HG03175 (cell line): ENCODE measurements around the gene TLR2.
"Not testable (repeated sequence)": the region's sequence is repeated elsewhere in the genome, so short reads cannot be mapped to it uniquely, and the experiment has no call there.

Source experiments
- ATAC-seq: cut with Tn5 transposase; IDR thresholded peaks from one replicate; pipeline ENCODE4 v1.9.1; 2021; ENCODE audit warnings: mild to moderate bottlenecking, moderate library complexity; ENCODE audit not compliant: unreplicated experiment

TLR2 gene

GRCh38 chr4:153655928-153656327 lies 28.2 kb upstream of the TLR2 start:
- no peak for ATAC-seq

- ATAC-seq = no peak
Measured at GRCh38 chr4:153661215-153661822, 22.8 kb upstream of the TLR2 start.

GRCh38 chr4:153661908-153662307 lies 22.2 kb upstream of the TLR2 start:
- ATAC-seq = no peak

- no peak for ATAC-seq
Measured at GRCh38 chr4:153663667-153664066, 20.4 kb upstream of the TLR2 start.

DNA sequence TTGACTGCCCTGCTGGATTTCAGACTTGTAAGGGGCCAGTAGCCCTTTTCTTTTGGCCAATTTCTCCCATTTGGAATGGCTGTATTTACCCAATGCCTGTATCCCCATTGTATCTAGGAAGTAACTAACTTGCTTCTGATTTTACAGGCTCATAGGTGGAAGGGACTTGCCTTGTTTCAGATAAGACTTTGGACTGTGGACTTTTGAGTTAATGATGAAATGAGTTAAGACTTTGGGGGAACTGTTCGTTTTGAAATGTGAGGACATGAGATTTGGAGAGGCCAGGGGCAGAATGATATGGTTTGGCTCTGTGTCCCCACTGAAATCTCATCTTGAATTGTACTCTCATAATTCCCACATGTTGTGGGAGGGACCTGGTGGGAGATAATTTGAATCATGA lies 17.6 kb upstream of the TLR2 start:
- ATAC-seq = not testable (repeated sequence)

DNA sequence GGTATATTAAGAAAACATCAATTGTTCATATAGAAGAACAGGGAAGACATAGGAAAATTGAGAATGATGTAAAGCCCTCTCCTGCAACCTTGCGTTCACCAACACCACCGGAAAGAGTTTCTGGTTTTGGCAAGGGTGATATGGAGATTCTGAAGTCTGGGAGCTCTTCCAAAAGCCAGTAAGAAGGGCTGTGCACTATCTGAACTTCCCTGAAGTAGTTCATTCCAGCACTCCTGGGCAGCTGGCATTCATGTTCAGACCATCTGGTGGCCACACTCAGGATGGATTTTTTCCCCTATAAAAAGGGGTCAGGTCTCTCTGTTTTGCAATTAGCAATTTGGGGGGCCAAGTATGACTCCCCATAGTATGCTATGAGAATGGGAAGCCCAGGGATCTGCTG lies 15.4 kb upstream of the TLR2 start:
- ATAC-seq = no peak

GRCh38 chr4:153669838-153670237 lies 14.2 kb upstream of the TLR2 start:
- no peak for ATAC-seq

DNA sequence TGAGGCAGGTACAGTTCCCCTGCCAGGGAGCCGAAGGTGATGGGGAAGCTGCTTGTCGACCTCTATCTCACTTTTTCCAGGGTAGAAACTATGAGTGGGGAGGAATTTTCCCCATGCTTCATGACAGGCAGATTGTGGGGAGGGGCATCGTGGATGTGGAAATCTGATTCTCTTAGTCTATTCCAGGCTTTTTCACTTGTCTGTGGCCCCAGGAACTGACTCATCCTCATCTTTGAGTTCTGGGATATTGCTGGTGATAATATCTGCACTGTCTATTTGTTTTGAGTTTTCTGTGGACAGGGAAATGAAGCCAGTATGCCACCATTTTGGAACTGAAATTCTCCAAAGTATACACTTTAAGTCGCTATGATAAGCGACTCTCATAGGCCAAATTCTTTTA lies 7.6 kb upstream of the TLR2 start:
- no peak for ATAC-seq

- no peak for ATAC-seq
Measured at GRCh38 chr4:153676984-153677383, 7.1 kb upstream of the TLR2 start.

GRCh38 chr4:153679486-153679885 lies 4.6 kb upstream of the TLR2 start:
- ATAC-seq = no peak

DNA sequence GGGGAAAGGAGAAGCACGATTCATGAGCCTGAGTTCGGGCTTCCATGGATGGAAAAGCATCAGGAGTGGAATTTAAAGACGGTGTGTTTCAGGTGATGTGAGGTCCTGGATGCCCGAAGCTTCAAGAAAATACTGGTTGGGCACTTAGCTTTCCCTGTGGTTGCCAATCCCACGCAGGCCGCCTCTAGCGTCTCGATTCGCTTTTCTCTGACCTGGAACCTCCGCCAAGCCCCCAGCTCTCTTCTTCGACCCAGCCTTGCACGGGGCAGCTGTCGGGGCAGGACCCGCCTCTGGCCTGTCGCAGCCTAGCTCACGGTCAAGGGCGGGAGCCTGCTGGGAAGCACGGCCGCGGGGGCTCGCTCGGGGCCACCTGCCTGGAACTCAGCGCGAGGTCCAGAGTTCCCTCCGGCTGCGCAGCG lies 308 bp upstream of the TLR2 start:
- ATAC-seq = no peak

DNA sequence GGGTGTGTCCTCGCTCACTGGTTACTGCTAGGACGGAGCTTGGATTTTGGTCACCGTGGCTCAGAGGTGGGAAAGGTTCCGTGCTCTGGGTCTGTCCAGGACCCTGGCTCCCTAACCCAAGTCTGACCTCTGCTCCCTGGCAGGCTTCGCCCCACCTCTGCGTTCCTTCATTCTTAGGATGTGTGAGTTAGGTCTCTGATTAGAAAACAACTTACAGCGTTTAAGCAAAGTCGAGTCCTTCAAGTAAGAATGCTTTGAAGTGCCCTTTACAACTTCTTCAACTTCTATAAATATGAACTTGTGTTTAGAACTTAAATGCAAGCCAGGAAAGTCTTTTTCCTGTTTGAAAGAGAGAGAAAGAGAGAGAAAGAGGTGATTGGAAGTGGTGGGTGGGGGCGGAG lies 891 bp downstream of the TLR2 start:
- no peak for ATAC-seq

- ATAC-seq = no peak
Measured at GRCh38 chr4:153704522-153704921, 20.4 kb downstream of the TLR2 start.

DNA sequence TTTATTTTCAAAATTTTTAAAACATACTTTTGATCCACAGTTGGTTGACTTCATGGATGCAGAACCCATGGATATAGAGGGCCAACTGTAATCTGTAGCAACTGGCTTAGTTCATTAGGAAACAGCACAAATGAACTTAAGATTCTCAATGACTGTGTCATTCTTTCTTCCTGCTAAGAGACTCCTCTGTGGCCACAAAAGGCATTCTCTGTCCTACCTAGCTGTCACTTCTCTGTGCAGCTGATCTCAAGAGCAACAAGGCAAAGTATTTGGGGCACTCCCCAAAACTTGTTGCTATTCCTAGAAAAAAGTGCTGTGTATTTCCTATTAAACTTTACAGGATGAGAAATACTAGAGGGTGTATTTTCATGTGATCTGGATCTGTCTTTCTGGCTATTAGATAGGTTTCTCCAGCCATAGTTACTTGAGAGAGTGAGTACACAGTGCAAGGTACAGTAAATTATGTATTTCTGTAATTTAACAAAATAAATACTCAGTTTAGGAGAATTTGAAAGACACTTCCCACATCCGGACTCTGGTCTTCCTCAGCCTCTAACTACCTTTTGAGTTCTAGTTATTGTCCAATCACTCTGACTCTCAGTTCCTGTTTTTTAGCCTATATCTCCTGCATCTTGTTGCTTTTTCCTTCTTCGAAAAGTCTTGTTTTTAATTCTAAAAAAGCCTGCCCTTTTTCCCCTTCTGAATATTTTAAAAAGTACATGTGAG lies 21.8 kb downstream of the TLR2 start:
- ATAC-seq = peak; percentile 77

GRCh38 chr4:153706519-153706918 lies 22.4 kb downstream of the TLR2 start:
- peak; percentile 43 for ATAC-seq

GRCh38 chr4:153710681-153711080 lies 26.6 kb downstream of the TLR2 start:
- ATAC-seq = no peak

GRCh38 chr4:153713866-153714646 lies 30.0 kb downstream of the TLR2 start:
- no peak for ATAC-seq

DNA sequence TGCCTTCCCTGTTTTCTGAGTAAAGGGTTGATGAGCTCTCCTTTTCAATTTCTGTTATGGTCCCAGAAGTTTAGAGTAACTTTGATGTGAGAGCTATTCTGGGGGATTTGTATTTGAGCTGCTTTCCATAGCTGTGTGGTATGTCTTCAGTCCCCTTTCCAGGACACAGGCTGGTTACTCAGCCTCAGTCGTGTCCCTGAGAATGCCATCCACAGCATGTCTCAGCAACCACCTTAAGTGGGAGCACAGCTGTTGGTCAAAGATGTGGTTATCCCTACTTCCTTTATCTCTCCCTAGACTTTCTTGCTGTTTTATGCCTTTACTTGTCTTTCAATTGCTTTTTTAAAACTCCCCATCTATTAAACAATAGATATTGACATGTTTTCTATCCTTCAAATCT lies 38.0 kb downstream of the TLR2 start:
- ATAC-seq = no peak

DNA sequence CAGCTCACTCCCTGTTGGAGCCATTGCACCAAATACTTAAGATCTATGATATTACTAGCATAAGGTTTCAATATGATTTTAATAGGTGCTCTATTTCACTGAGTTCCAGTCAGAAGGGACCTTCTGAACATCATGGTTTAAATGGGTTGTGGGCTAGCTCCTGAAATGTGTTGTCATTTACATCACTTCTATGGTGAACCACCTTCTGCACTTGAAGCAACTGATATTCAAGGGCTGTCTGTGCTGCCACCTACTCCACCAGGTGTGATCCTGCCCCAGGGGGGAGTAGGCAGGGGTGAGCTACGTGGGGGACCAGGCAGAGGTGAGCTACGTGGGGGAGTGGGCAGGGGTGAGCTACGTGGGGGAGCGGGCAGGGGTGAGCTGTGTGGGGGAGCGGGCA lies 40.5 kb downstream of the TLR2 start:
- ATAC-seq = no peak

GRCh38 chr4:153725136-153725830 lies 41.2 kb downstream of the TLR2 start:
- no peak for ATAC-seq

GRCh38 chr4:153725831-153726154 lies 41.7 kb downstream of the TLR2 start:
- no peak for ATAC-seq

DNA sequence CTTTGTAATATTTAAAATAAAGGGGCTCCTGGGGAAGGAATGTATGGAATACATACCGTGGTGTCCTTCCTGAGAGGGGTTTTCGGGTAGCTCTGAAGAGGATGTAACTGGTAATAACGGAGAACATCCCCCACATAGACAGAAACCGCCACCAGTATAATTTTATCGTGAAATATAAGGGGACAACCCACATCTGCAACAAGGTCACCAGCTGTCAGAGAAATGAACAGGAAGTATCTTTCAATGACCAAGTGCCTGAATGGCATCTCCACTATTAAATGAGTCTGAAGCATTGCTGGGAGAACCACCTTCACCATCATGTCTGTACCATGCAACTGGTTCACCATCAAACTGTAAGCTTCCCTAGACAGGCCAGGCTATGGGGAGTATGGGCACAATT lies 44.1 kb downstream of the TLR2 start:
- no peak for ATAC-seq
